Measurements from ENCODE around the gene NFAT5.

Gene NFAT5

DNA sequence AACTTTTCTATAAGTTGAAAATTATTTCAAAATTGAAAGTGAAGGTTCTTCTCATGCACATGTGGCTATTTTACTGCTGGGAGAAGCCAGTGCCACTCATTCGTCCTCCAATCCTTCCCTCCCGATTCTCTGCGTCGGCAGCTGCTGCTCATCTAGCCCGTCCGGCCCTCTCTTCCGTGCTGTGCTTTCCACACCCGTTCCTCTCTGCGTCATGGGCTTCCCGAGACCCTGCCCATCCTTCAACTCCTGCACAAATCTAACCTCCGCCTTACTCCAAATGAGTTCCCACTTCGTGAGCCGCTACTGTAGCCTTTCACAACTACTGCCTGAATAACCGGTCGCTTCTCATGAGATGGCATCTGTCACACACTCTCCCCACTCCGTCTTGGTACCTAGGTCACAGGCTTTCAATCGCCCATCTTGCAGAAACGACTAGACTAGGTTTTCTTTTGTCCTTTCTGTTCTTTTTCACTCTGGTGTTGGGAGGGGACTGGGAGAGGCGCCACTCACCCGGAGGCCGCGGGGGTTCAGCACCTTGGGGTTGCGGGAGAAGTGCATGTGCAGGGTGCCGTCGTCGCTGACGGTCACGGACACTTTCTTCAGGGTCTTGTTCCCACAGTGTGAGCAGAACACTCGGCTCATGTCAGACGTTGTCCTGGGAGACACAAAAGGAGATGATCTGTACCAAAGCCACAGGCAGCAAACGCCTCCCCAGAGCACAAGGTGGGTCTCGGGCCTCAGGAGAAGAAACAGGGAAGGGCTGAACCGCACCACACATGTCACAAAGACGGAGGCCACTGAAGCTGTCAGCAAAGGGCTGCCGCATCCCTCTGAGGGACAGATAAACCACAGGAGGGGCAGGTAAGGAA lies 178.8 kb downstream of the NFAT5 start:
- DNase-seq = no peak

DNA sequence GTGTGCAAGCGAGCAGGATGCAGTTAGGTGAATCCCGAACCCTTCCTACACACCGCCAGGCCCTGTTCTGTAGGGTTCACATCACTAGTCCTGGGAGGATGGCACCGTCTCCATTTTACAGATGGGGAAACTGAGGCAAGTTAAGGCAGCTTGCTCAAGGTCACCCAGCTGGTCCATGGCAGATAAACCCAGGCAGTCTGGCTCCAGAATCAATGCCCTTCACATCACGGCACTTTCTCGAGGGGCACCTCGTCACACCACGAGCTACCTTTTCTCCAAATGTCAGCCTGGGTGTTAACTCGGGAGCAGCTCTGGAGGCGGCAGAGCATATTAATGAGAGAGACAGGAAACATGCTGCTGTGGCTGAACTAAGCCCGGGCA lies 179.5 kb downstream of the NFAT5 start:
- DNase-seq = no peak

DNA sequence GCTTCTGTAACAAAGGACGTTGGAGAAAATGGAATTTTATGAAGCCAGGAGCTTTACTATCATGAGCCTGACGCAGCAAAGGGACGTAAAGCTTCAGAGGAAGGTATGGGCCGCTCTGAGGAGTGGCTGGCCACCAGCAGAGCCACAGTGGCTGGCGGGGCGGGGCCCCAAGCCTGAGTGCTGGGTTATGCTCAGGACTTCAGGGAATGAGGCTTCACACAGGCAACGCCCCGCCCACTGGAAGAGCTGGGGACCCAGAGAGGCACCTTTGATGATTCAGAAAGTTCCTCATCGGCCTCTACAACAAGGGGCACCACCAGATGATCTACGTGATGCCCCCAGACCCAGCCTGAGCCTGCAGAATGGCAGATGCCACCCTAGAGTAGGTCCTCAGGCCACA lies 180.2 kb downstream of the NFAT5 start:
- no peak for DNase-seq

DNA sequence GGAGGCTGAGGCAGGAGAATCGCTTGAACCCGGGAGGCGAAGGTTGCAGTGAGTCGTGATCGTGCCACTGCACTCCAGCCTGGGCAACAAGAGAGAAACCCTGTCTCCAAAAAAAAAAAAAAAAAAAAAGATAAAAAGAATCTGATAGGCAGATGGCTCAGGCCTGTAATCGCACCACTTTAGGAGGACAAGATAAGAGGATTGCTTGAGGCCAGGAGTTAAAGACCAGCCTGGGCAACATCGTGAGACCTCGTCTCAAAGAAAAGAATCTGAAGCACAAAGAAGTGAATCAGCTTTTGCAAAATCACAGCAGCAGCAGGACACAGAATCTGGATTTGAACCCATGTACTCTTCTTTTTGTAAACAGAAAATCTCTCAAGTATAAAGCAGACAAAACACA lies 181.3 kb downstream of the NFAT5 start:
- no peak for DNase-seq

DNA sequence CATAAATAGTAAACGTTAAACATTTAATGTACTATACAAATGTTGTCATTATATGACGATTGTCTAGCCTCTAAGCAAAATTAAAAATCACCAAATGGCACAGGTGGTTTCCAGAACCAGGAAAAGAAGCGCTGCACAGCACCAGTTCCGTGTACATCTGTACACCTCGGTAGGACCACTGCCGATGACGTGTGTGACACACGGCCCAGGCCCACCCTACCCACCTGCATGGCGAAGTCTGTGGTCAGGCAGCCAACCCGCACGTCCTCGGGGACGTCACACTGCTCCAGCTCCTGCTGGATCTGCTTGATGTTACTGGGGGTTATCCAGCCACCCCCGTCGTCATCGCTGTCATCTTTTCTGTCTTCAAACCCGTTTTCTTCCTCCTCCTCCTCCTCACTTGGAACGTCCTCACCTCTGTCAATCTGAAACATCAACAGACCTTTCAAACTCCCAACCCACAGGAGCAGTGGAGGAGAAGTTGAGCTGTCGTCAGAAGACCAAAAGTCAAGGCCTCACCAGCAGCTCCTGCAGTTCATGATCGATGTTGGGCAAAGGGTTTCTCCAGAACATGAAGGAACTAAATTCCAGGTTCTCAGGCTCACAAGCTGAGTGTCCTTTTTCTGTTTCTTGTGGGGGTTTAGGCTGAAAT lies 183.1 kb downstream of the NFAT5 start:
- DNase-seq = no peak

DNA sequence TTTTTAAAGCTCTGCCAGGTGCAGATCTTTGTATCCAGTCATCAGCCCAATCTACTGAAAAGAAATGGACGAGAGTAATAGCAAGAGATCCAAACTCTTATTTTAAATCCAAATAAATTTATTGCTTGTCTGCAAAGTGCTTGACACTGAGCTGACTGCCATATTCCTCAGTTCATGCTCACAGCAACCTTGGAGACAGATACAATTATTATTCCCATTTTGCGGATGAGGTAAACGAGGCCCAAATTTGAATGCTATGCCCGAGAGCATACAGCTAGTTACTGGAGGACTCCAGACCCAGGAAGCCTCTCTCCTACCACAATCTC lies 188.3 kb downstream of the NFAT5 start:
- no peak for DNase-seq

Data from activated T-cell treated with anti-CD3 and anti-CD28 coated beads for 4 hours (primary cell).